GM12892 (cell line): ENCODE results near the gene RND2.

ENCODE experiments used
- POLR2A ChIP-seq: IDR thresholded peaks from 2 replicates; pipeline ENCODE4 v1.6.1; 2011; ENCODE audit warnings: low read depth, low read length, control low read depth
- POLR2AphosphoS5 ChIP-seq: IDR thresholded peaks from 2 replicates; pipeline ENCODE4 v1.6.1; 2011; ENCODE audit warnings: low read depth, low read length, control low read depth

GRCh38 chr17:43010667-43011308 lies 14.2 kb upstream of the RND2 start:
- TF ChIP-seq POLR2A, result no peak
- no peak for TF ChIP-seq POLR2AphosphoS5
